ENCODE measurements around the gene ZBTB7B.

ZBTB7B gene

GRCh38 chr1:155005076-155006011, 2.7 kb downstream of the ZBTB7B start:
- DNase-seq, result peak; percentile 19

GRCh38 chr1:155006601-155007101, 4.0 kb downstream of the ZBTB7B start:
- peak; percentile 31 for DNase-seq

- DNase-seq, result no peak
Observed at GRCh38 chr1:155007251-155007828, 4.7 kb downstream of the ZBTB7B start.

- DNase-seq, result no peak
Observed at GRCh38 chr1:155008015-155008941, 5.7 kb downstream of the ZBTB7B start.

- no peak for DNase-seq
Observed at GRCh38 chr1:155009221-155009711, 6.7 kb downstream of the ZBTB7B start.

GRCh38 chr1:155009742-155010141, 7.1 kb downstream of the ZBTB7B start:
- no peak for DNase-seq

- DNase-seq, result no peak
Observed at GRCh38 chr1:155010211-155010918, 7.8 kb downstream of the ZBTB7B start.

- DNase-seq, result no peak
Observed at GRCh38 chr1:155011004-155011416, 8.4 kb downstream of the ZBTB7B start.

- no peak for DNase-seq
Observed at GRCh38 chr1:155011437-155012025, 8.9 kb downstream of the ZBTB7B start.

- DNase-seq, result no peak
Observed at GRCh38 chr1:155012026-155012546, 9.5 kb downstream of the ZBTB7B start.

GRCh38 chr1:155012776-155013602, 10.4 kb downstream of the ZBTB7B start:
- no peak for DNase-seq

- no peak for DNase-seq
Observed at GRCh38 chr1:155013632-155014031, 11.0 kb downstream of the ZBTB7B start.

- no peak for DNase-seq
Observed at GRCh38 chr1:155014709-155015508, 12.3 kb downstream of the ZBTB7B start.

- DNase-seq, result no peak
Observed at GRCh38 chr1:155015527-155016230, 13.1 kb downstream of the ZBTB7B start.

- DNase-seq, result no peak
Observed at GRCh38 chr1:155016231-155016831, 13.7 kb downstream of the ZBTB7B start.

GRCh38 chr1:155017041-155017945, 14.7 kb downstream of the ZBTB7B start:
- DNase-seq, result peak; percentile 95

- DNase-seq, result no peak
Observed at GRCh38 chr1:155017946-155018316, 15.3 kb downstream of the ZBTB7B start.

Measured in EL (cell line).